G401 (cell line): Measurements from ENCODE around the gene MYBPC3. TPM values are rescaled to one million over a fixed set of nuclear protein-coding genes. Genes with fewer than 3 reads are reported as not detected.
A peak's percentile ranks its signal among the peaks of the same experiment; 100 is the strongest.

Experiments used
- DNase-seq: peaks from one replicate; pipeline ENCODE4 v3.0.0-alpha.2; 2015; ENCODE audit warnings: low spot score
- in situ Hi-C: cut with HindIII; loops from 2 replicates; pipeline ENCODE4 v1.10.0; 2016; ENCODE audit warnings: low sequenced_read_pairs, mixed read lengths
- total RNA-seq: library from RNA; depleted of rRNA; stranded (reverse); fragments of >200 nt; shearing (Covaris generic); gene quantifications from 2 replicates; pipeline ENCODE4 v1.2.3, GENCODE V29; 2014

Gene MYBPC3
- total RNA-seq, 1 experiment from 2014 or later, result not detected

DNA sequence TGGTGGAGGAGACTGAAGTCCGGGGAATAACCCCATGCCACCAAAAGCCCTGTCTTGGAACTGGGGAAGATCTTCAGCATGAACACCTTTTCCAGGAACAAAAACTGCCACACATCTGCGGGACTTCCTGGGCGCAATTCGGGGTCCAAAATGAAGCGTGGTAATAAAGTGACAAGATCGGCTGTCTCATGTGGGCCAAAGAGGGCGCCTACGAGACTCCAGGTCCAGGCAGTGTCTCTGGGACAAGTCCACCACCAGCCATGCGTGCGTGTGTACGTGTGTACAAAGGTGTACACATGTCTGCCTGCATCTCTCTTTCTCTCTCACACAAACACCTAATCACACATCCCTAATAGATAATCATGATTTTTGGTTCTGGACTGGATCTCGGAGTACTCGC, 8.9 kb upstream of the MYBPC3 start:
- in situ Hi-C loops, result no loop called here
- DNase-seq, result no peak

DNA sequence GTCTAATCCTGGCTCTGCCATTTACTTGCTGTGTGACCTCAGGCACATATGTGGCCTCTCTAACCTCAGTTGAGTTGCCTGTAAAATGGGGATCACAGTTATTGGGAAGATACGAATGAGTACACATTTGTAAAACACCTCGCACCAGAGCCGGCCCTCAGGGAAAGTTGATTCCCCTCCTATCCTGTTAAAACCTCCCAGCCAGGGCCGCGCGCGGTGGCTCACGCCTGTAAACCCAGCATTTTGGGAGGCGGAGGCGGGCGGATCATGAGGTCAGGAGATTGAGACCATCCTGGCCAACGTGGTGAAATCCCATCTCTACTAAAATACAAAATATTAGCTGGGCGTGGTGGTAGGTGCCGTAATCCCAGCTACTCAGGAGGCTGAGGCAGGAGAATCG, 7.8 kb upstream of the MYBPC3 start:
- in situ Hi-C loops, result no loop called here
- no peak for DNase-seq

GRCh38 chr11:47359586-47359985, 7.1 kb upstream of the MYBPC3 start:
- in situ Hi-C loops, result no loop called here

GRCh38 chr11:47359162-47359561, 6.7 kb upstream of the MYBPC3 start:
- DNase-seq, result no peak
- in situ Hi-C loops, result no loop called here

More at GRCh38 chr11:47359586-47359985, 7.1 kb upstream of the MYBPC3 start:
- no peak for DNase-seq

GRCh38 chr11:47358731-47359051, 6.2 kb upstream of the MYBPC3 start:
- in situ Hi-C loops, result no loop called here
- DNase-seq, result no peak

DNA sequence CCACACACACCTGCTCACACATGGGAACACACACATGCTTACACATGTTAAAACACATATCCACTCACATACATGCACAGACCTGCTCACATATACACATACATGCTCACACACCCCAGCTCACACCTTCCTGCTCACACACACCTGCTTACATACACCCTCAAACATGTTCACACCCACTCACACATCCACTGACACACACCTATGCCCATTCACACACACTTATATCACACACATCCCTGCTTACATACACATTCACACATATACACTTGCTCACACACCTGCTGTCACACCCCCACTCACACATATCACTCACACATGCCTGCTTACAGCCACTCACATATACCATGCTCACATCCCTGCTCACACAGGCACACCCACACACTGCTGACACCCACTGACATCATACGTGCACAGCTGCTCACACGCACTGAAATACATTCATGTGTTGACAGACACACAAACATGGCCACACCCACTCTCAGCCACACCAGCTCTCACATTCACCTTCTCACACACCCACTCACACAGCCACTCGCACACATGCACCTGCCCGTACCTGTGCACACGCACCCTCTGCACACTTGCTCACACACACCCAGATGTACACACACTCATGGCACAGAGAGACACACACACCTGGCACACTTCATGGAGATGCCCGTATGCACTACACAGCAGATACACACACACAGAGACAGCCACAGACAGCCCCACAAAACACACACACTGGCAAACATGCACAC, 5.7 kb upstream of the MYBPC3 start:
- in situ Hi-C loops, result no loop called here
- no peak for DNase-seq

GRCh38 chr11:47356998-47357329, 4.5 kb upstream of the MYBPC3 start:
- in situ Hi-C loops, result no loop called here
- no peak for DNase-seq

GRCh38 chr11:47356129-47356997, 3.9 kb upstream of the MYBPC3 start:
- DNase-seq, result no peak
- in situ Hi-C loops, result no loop called here

DNA sequence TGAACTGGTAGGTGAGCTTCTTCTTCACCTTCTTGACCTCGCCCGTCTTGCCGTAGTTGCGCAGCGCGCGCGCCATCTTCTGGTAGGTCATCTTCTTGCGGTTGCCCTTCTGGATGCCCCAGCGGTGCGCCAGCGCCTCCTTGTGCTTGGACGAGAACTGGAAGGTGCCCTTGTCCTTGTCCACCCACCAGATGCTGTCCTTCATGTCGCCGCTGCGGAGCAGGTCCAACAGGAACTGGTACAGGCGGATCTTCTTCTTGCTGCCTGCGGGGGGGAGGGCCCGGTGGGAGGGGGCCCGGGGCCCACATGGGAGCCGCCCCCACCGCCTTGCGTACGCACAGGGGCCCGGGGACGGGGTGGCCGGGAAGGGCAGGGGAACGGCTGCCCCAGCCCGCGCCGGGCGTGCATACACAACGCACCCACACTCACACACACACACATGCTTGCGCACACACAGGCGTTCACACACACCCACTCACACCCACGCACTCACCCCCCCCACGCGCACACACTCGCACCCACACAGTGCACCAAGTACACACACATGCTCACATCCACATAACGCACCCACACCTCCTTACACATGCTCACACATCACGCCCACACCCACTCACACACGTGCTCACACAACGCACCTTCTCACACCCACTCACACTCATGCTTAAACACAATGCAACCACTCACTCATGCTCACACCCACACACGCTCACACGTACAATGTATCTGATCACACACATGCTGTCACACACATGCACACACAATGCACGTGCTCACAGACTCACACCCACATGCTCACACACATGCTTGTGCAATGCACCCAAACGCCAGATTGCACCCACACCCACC, 3.0 kb upstream of the MYBPC3 start:
- peak; percentile 92 for DNase-seq
- in situ Hi-C loops, result no loop called here

DNA sequence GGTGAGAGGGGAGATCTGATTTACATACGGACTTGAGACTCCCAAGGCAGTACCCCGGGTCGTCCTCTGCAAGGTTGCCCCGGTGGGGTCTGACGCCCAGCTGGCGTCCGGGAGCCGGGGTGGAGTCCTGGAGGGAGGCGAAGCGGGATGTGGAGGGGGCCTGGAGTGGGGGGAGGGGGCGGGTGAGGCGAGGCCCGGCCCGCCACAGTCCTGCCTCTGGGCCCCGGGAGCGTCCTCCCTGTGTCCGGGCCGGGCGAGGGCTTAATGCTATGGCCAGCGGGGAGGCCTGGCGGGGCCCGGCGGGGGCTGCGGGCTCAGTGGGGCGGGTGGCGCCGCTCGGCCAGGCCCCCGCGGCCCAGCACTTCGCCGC, 2.4 kb upstream of the MYBPC3 start:
- peak; percentile 9 for DNase-seq
- in situ Hi-C loops, result no loop called here

DNA sequence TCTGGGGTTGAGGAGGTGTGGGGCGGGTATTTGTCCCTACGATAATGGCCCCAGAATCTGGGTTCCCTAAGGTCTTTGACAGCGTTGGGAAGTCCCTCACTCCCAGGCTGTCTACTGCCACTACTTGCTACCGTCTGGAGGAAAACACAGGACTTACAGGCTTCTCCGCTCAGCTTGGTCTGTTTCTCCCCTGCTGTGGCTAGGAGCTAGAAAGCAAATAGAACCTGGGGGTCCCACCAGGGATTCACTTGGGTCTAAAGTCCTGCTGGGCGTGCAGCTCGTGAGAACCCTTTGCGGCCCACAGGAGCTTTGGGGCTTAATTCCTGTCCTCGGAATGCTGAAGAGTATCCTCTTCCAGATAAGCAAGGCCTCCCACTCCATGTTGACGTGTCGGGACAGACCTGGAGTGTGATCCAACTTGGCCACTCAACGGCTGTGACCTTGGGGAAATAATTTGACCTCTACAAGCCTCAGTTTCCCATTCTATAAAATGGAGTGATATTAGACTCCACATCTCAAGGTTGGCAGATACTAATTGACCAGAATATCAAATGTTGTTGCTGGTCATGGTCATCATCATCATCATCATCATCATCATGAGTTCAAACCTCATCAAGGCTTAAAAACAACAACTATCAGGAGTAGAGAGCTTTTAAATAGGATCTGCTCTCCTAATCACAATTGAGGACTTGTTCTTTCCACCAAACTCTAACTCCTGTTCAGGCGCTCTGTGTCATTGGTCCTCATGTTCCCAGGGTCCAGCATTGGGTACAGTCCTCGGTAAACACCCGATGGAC, 1.7 kb upstream of the MYBPC3 start:
- no peak for DNase-seq
- in situ Hi-C loops, result no loop called here

GRCh38 chr11:47351156-47352126, 1.1 kb downstream of the MYBPC3 start:
- DNase-seq, result no peak
- in situ Hi-C loops, result no loop called here

- DNase-seq, result no peak
- in situ Hi-C loops, result no loop called here
Measured at GRCh38 chr11:47350315-47350714, 2.2 kb downstream of the MYBPC3 start.

- in situ Hi-C loops, result no loop called here
- no peak for DNase-seq
Measured at GRCh38 chr11:47349521-47350095, 2.9 kb downstream of the MYBPC3 start.

DNA sequence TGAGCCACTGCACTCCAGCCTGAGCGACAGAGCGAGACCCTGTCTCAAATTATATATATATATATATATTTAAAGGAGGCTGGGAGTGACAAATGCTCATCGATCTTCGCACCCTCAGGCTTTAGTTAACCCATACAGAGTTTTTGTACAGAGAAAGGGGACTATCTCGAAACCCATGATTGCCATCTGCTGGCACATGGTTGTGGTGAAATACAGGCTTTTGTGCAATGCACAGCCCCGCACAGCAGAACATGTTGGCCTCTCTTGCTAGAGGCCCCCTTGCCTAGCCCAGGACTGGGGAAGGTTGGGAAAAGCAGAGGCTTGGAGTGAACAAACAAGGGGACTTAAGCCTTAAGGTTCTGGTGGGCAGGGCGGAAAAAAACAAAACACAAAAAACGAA, 3.6 kb downstream of the MYBPC3 start:
- peak; percentile 45 for DNase-seq
- in situ Hi-C loops, result no loop called here

DNA sequence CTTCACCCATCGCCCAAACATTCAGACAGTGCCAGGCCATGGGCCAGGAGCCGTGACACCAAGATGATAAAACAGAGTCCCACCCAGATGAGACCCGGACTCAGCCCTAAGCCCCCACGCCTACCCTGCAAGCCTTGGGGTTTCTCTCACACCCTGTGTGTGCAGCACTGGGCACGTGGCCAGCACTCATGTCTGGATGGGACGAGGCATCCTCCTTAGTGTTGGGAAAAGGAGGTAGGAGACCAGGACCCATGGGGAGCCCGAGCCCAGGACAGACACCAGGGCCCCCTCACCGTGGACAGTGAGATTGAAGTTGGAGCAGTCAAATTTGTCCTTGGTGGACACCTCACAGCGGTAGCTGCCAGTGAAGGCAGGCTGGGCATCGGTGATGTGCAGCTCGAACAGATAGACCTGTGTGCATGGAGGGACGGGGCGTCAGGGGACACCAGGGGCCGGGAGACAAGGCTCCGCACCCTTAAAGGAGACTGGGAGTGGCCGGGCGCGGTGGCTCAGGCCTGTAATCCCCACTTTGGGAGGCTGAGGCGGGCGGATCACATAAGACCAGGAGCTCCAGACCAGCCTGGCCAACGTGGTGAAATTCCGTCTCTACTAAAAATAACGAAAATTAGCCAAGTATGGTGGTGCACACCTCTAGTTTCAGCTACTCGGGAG, 4.2 kb downstream of the MYBPC3 start:
- in situ Hi-C loops, result no loop called here
- no peak for DNase-seq

GRCh38 chr11:47347137-47347536, 5.4 kb downstream of the MYBPC3 start:
- in situ Hi-C loops, result no loop called here
- DNase-seq, result no peak
